IPS-15b (cell line): ENCODE measurements around the gene ZNF749.

Source experiments
- H3K27me3 ChIP-seq: one replicate; pipeline ENCODE4 v1.6.1; 2013; ENCODE audit warnings: low read length; ENCODE audit not compliant: control insufficient read depth, insufficient read depth
- H3K36me3 ChIP-seq: one replicate; pipeline ENCODE4 v1.6.1; 2013; ENCODE audit warnings: low read length; ENCODE audit not compliant: control insufficient read depth, insufficient read depth
- H3K4me1 ChIP-seq: one replicate; pipeline ENCODE4 v1.6.1; 2013; ENCODE audit warnings: mild to moderate bottlenecking, low read length; ENCODE audit not compliant: control insufficient read depth, insufficient read depth
- H3K4me3 ChIP-seq: one replicate; pipeline ENCODE4 v1.5.1; 2013; ENCODE audit warnings: low read depth, low read length
- H3K9ac ChIP-seq: one replicate; pipeline ENCODE4 v1.6.1; 2013; ENCODE audit warnings: low read depth, mild to moderate bottlenecking, low read length
- H3K9me3 ChIP-seq: one replicate; pipeline ENCODE4 v1.6.1; 2013; ENCODE audit warnings: mild to moderate bottlenecking, low read length; ENCODE audit not compliant: control insufficient read depth, insufficient read depth

Gene ZNF749

GRCh38 chr19:57435062-57435978 is at the start of gene ZNF749:
ZNF749 (plus strand) TSS chr19:57435325; CDS start chr19:57435579, 254 bp downstream.
- Histone ChIP-seq H3K4me3 (peak within 1 kb of the TSS; percentile 68), H3K9ac (peak within 1 kb of the TSS; percentile 89), H3K4me1 (peaks cover 6% of the 10 kb centered on the region), H3K27me3 (no peaks in the 10 kb centered on the region), H3K36me3 (no peaks in the 10 kb centered on the region), H3K9me3 (no peaks in the 10 kb centered on the region)

- peaks cover 2% of the 10 kb centered on the region for H3K4me1 ChIP-seq
- no peaks in the 10 kb centered on the region for H3K9me3 ChIP-seq
- peak overlapping the region; percentile 40 for H3K4me3 ChIP-seq
- no peak overlapping the region for H3K9ac ChIP-seq
- H3K27me3 ChIP-seq: peaks cover 2% of the 10 kb centered on the region
- no peaks in the 10 kb centered on the region for H3K36me3 ChIP-seq
These were observed 45.9 kb upstream of the ZNF749 start for GRCh38 chr19:57389194-57389729.

GRCh38 chr19:57389730-57390598 is 45.2 kb upstream of the ZNF749 start, which contains the start of gene ZNF548:
ZNF548 (plus strand) TSS chr19:57389854; CDS start chr19:57390100, 246 bp downstream.
- Histone ChIP-seq H3K36me3 (no peaks in the 10 kb centered on the region), H3K4me1 (peaks cover 2% of the 10 kb centered on the region), H3K9ac (peak within 1 kb of the TSS; percentile 74), H3K9me3 (no peaks in the 10 kb centered on the region), H3K4me3 (peak within 1 kb of the TSS; percentile 93), H3K27me3 (peaks cover 2% of the 10 kb centered on the region)

GRCh38 chr19:57395710-57396109 is 39.4 kb upstream of the ZNF749 start:
- Histone ChIP-seq H3K9me3 (no peaks in the 10 kb centered on the region), H3K4me3 (no peak overlapping the region), H3K36me3 (peaks cover 5% of the 10 kb centered on the region), H3K27me3 (no peaks in the 10 kb centered on the region), H3K9ac (no peak overlapping the region), H3K4me1 (peaks cover under 1% of the 10 kb centered on the region)

GRCh38 chr19:57398868-57399267 is 36.3 kb upstream of the ZNF749 start:
- Histone ChIP-seq H3K27me3 (no peaks in the 10 kb centered on the region), H3K36me3 (peaks cover 5% of the 10 kb centered on the region), H3K4me3 (no peak overlapping the region), H3K9ac (no peak overlapping the region), H3K9me3 (no peaks in the 10 kb centered on the region), H3K4me1 (no peaks in the 10 kb centered on the region)

GRCh38 chr19:57403737-57404563 is 31.2 kb upstream of the ZNF749 start:
- Histone ChIP-seq H3K9ac (no peak overlapping the region), H3K27me3 (no peaks in the 10 kb centered on the region), H3K9me3 (no peaks in the 10 kb centered on the region), H3K36me3 (no peaks in the 10 kb centered on the region), H3K4me1 (no peaks in the 10 kb centered on the region), H3K4me3 (no peak overlapping the region)

GRCh38 chr19:57406516-57407123 is 28.5 kb upstream of the ZNF749 start:
- Histone ChIP-seq H3K9ac (no peak overlapping the region), H3K4me3 (no peak overlapping the region)

GRCh38 chr19:57410877-57411671 is 24.1 kb upstream of the ZNF749 start, which contains the start of gene ZNF17:
ZNF17 (plus strand) TSS chr19:57411161; CDS start chr19:57413616, 2,455 bp downstream.
- peak within 1 kb of the TSS; percentile 83 for H3K4me3 ChIP-seq
- no peaks in the 10 kb centered on the region for H3K4me1 ChIP-seq
- H3K9ac ChIP-seq: peak within 1 kb of the TSS; percentile 19
- H3K36me3 ChIP-seq: no peaks in the 10 kb centered on the region
- no peaks in the 10 kb centered on the region for H3K27me3 ChIP-seq
- H3K9me3 ChIP-seq: no peaks in the 10 kb centered on the region

More at GRCh38 chr19:57406516-57407123, 28.5 kb upstream of the ZNF749 start:
- Histone ChIP-seq H3K4me1 (no peaks in the 10 kb centered on the region), H3K36me3 (no peaks in the 10 kb centered on the region), H3K9me3 (no peaks in the 10 kb centered on the region), H3K27me3 (no peaks in the 10 kb centered on the region)

- no peaks in the 10 kb centered on the region for H3K36me3 ChIP-seq
- no peaks in the 10 kb centered on the region for H3K27me3 ChIP-seq
- no peaks in the 10 kb centered on the region for H3K4me1 ChIP-seq
- H3K9me3 ChIP-seq: no peaks in the 10 kb centered on the region
- no peak overlapping the region for H3K9ac ChIP-seq
- H3K4me3 ChIP-seq: no peak overlapping the region
These were observed 15.7 kb upstream of the ZNF749 start for GRCh38 chr19:57419439-57419838.

- H3K4me1 ChIP-seq: no peaks in the 10 kb centered on the region
- no peaks in the 10 kb centered on the region for H3K27me3 ChIP-seq
- H3K9me3 ChIP-seq: no peaks in the 10 kb centered on the region
- H3K4me3 ChIP-seq: no peak overlapping the region
- no peak overlapping the region for H3K9ac ChIP-seq
- H3K36me3 ChIP-seq: no peaks in the 10 kb centered on the region
These were observed 14.1 kb upstream of the ZNF749 start for GRCh38 chr19:57421037-57421436.
